Rectal smooth muscle tissue (tissue), 1 donor: ENCODE data around the gene ZBTB47.

ENCODE experiments used
- H3K27ac ChIP-seq: one replicate; pipeline ENCODE4 v1.7.0; 2013; ENCODE audit warnings: low read depth, low read length, inconsistent platforms
- H3K27me3 ChIP-seq: one replicate; pipeline ENCODE4 v1.7.0; 2013; ENCODE audit warnings: low read length; ENCODE audit not compliant: control insufficient read depth, insufficient read depth
- H3K36me3 ChIP-seq: one replicate; pipeline ENCODE4 v1.7.0; 2013; ENCODE audit warnings: low read length; ENCODE audit not compliant: control insufficient read depth, insufficient read depth
- H3K4me1 ChIP-seq: one replicate; pipeline ENCODE4 v1.7.0; 2013; ENCODE audit warnings: low read length; ENCODE audit not compliant: control insufficient read depth, insufficient read depth
- H3K4me3 ChIP-seq: one replicate; pipeline ENCODE4 v1.7.0; 2013; ENCODE audit warnings: low read length
- H3K9ac ChIP-seq: one replicate; pipeline ENCODE4 v1.7.0; 2013; ENCODE audit warnings: low read length

The ZBTB47 gene

DNA sequence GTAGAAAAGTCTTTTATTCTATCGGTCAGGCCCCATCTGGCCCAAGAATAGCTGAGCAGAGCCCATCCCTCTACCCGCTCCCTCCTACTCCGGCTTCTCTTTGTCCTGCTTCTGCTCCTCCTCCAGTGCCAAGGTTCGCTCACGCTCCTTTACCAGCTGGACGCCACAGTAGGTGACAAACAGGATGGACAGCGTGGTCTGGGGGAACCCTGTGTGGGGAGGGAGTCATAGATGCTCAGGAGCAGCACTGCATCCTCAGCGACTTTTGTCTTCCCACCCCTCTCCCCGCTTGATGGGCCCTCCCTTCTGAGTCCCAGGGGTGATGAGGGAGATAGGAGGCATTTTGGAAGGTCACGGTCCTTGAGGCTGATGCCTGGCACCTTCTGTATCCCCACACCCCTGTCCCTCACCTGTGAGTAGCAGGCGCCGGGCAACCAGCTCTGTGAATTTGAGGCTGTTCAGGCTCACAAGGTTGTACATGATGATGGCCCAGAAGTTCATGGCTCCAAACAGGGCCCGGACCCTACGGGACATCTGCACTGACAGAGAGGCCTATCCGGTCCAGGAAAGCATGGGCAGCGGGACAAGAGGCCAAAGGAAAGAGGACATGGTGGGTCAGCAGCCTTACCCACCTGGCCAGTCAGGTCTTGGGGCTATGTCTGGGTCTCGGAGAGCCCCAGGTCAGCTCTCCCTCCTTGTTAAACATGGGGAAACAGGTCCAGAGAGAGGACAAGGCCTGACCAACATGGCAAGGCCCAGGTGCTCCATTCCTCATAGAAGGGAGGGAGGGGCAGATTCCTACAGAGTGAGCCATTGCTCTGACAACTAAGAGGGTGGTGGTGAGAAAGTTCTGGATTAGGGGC is 39.4 kb downstream of the ZBTB47 start:
- Histone ChIP-seq H3K36me3 (no peaks in the 10 kb centered on the region), H3K27me3 (peaks cover 3% of the 10 kb centered on the region), H3K4me3 (no peak overlapping the region), H3K27ac (no peak overlapping the region), H3K4me1 (no peaks in the 10 kb centered on the region), H3K9ac (no peak overlapping the region)

DNA sequence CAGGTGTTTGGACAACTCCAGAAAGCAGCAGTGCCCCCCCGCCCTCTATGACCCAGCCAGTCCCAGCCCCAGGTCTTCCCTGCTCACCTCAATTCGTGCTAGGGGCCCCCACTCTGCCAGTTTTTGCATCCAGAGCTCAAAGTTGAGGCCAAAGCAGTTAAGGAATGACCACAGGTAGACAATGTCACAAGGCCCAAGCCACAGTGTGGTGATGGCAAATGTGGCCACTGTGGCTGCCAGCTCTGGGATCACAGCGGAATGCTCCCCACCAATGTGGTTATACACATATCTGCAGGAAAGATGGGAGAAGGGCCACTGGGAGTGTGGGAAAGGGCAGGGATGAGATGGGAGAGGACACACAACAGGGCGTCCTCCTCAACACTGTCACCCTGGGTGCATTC is 40.0 kb downstream of the ZBTB47 start:
- H3K9ac ChIP-seq, result no peak overlapping the region

DNA sequence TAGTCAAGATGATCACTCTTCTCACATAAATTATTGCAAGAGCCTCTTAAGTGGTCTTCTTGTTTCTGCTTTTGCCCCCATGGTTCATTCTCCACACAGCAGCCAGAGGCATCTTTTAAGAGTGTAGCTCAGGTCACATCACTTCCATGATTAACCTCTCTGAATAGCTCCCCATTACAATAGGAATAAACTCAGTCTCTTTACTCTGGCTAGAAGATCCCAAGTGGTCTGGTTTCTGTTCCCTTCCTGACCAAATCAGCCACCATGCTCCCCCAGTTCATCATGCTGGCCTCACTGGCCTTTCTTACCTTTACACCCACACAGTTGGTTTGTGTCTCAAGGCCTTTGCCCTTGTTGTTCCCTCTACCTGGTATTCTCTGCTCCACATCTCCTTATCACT is 40.9 kb downstream of the ZBTB47 start:
- Histone ChIP-seq H3K4me1 (no peaks in the 10 kb centered on the region), H3K9ac (no peak overlapping the region), H3K27ac (no peak overlapping the region), H3K27me3 (no peaks in the 10 kb centered on the region), H3K36me3 (no peaks in the 10 kb centered on the region), H3K4me3 (no peak overlapping the region)

More for the DNA sequence above, 40.0 kb downstream of the ZBTB47 start:
- H3K27me3 ChIP-seq, result peaks cover 3% of the 10 kb centered on the region
- no peak overlapping the region for H3K4me3 ChIP-seq
- no peaks in the 10 kb centered on the region for H3K4me1 ChIP-seq
- no peaks in the 10 kb centered on the region for H3K36me3 ChIP-seq
- no peak overlapping the region for H3K27ac ChIP-seq

DNA sequence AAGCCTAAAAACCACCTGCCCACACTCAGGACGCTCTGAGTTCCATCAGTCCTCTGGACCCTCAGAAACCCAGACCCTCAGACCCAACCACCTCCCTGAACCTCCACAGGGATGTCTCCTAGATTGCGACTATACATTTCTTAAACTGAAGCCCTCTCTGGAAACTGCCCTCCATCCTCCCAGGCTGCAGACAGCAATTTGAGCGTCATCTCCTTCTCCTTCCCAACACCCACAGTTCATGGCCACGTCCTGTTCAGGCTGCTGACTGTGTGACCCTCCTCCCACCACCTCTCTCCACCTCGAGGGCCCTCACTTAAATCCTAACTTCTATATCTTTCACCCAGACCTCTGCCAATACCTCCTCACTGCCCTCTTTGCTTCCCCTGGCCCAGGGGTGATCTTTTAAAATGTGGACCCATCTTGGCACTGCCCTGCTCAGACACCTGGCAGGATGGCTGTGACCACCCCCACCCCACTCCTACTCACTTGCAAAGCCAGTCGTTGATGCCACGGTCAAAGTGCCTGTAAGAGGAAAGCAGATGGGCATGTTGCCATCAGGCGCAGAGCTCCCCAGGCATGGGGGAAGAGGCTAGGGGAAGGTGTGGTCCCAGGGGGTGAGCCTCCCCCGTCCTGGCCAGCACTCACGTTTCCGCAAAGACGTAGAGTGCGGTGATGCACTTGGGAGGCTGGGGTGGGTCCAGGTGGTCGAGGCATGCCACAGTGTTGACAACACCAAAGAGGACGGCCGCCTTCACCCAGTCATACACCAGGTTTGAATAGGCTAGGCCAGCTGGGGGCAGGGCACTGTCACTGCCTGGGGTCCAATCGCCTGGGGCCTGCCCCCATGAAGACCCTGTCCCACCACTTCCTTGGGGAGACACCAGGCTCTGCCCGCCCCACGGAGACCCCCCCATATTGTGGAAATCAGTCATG is 43.1 kb downstream of the ZBTB47 start:
- Histone ChIP-seq H3K36me3 (no peaks in the 10 kb centered on the region), H3K9ac (no peak overlapping the region), H3K4me1 (no peaks in the 10 kb centered on the region), H3K27me3 (no peaks in the 10 kb centered on the region), H3K4me3 (no peak overlapping the region), H3K27ac (no peak overlapping the region)

DNA sequence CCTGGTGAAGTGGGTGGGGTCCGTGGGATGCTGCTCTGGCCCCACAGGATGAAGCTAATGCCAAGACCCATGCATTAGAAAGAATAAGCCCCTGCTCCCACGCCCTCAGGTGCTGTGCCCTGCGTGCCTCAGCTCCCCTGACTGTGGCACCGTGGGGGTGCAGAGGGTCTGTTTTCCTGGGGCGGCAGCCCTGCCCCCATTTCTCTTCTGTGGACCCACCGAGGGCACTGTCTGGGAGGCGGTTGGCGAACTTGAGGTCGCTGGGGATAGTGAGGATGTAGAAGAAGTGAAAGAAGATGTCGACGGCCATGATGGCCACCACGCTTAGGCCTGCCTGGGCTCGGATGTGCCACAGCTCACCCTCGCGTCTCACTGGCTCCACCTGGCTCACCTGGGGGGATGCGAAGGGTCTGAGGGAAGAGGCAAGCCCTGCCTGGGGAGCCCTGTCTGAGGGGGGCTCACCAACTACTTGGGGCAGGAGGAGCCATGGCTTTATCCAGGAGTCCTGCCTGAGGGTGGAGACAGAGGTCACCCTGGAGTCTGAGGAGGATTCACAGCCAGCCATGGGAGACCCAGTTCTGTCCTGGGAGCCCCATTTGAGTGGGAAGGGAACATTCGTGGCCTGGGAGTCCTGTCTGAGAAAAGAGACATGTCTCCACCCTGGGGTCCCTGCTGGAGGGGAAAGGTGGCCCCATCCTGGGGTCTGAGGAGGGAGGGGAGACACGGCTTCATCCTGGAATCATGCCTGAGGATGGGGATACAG is 44.0 kb downstream of the ZBTB47 start:
- no peaks in the 10 kb centered on the region for H3K27me3 ChIP-seq

DNA sequence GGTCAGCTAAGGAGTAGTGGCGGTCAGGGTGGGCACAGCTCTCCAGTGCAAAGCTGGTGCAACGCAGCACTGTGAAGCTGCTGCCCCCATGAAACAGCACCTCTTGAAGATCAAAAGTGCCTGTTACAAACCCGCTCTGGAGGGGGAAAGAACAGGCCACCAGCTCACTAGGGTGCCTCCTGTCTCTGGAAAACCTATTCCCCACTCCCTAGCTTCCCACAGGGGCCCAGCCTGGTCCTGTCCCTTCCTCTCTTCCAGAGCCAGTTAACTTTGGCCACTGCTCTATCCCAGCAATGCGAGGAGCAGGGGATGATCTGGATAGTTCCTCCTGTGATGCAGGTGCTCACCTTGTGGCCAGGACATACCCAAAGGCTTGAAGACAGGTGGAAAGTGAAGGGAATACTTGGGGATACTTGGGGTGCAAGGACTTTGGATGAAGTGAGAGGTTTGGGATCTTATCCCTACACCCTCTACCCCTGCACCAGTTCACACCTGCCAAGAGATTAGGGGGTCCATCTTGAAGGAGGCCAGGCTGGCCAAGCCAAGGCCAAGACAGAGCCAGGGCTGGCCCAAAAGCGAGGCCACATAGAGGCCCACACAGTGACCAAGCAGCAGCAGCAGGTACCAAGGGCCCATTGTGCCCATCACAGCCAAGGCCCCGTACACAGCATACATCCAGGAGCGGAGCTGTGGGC is 44.9 kb downstream of the ZBTB47 start:
- Histone ChIP-seq H3K27me3 (no peaks in the 10 kb centered on the region), H3K4me1 (no peaks in the 10 kb centered on the region), H3K36me3 (no peaks in the 10 kb centered on the region), H3K27ac (no peak overlapping the region), H3K9ac (no peak overlapping the region), H3K4me3 (no peak overlapping the region)

More for the DNA sequence above, 44.0 kb downstream of the ZBTB47 start:
- Histone ChIP-seq H3K36me3 (no peaks in the 10 kb centered on the region), H3K4me1 (no peaks in the 10 kb centered on the region), H3K4me3 (no peak overlapping the region), H3K27ac (no peak overlapping the region), H3K9ac (no peak overlapping the region)

DNA sequence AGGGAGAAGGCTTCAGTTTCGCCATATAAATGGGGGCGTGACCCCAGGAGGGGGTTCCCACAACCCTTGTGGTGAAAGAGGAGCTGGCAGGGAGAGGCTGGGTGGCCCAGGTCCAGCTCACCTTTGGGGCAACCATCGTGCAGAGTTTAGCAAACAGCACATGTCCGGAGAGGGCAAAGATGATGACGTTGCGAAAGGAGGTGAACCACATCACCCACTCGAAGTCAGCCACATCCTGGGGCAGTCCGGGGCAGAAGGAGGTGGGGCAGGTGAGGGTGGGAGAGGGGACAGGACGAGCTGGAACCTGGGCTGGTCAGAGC is 45.4 kb downstream of the ZBTB47 start:
- H3K27me3 ChIP-seq, result no peaks in the 10 kb centered on the region
- H3K9ac ChIP-seq, result no peak overlapping the region
- H3K36me3 ChIP-seq, result no peaks in the 10 kb centered on the region
- H3K27ac ChIP-seq, result no peak overlapping the region
- no peak overlapping the region for H3K4me3 ChIP-seq
- H3K4me1 ChIP-seq, result no peaks in the 10 kb centered on the region

DNA sequence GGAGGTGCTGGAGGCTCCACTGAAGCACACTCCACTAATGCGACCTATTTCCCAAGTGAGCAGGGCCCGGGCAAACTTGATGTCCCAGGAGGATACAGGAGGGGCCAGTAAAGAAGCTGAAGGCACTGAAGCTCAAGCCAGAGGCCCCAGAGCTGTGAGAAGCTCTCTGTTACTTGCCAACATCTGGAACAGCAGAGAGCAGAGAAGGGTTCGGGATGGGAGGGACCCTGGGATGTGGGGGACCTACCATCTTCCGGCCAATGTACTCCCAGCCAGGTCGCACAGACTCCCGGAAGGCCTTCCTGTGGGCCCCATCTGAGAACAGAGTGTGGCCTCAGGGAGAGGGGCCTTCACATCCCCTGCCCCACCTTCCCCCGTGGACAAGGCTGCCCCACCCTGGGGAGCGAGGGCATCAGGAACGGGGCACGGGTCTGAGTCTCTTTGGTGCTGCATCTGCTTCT is 46.0 kb downstream of the ZBTB47 start:
- Histone ChIP-seq H3K36me3 (no peaks in the 10 kb centered on the region), H3K27me3 (no peaks in the 10 kb centered on the region), H3K4me1 (no peaks in the 10 kb centered on the region), H3K4me3 (no peak overlapping the region), H3K27ac (no peak overlapping the region), H3K9ac (no peak overlapping the region)

DNA sequence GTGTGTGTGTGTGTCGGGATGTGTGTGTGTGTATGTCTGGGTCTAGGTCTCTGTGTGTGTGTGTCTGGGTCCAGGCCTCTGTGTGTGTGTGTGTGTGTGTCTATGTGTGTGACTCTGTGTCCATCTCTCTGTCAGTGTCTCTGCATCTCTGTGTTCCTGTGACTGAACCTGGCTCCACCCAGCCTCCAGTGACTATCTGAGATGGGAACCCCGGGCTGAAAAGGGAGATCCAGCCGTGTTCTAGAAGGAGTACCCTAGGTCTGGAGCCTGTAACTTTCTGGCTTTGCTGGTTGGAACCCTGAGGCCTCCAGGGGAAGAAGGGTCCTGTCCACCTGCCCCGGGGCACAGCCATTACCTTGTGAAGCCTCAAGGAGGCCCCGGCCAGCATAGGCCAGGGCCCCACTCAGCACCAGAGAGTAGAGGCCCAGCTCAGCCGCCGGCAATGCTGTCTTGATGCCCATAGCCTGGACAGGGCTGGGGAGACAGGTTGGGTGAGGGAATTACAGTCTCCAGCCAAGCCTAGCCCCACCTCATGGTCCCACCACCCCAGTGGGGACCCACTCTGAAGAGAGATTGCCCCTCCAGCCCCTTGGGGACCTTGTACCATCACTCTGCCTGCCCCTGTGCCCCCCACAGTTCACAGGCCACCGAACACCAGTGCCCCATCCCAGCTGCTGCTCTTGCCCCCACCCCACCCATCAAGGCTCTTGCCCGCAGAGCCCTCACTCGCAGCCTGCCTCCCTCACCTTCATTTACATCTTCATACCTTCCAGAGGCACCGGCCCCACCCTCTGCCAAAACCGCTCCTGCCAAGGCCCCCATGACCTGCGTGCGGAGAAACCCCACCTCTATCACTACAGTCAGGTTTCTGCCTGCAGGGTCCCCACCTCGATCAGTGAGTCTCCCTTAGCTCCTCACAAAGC is 47.1 kb downstream of the ZBTB47 start:
- no peak overlapping the region for H3K4me3 ChIP-seq
- no peak overlapping the region for H3K9ac ChIP-seq
- no peaks in the 10 kb centered on the region for H3K36me3 ChIP-seq
- H3K27me3 ChIP-seq, result no peaks in the 10 kb centered on the region
- no peak overlapping the region for H3K27ac ChIP-seq
- no peaks in the 10 kb centered on the region for H3K4me1 ChIP-seq

DNA sequence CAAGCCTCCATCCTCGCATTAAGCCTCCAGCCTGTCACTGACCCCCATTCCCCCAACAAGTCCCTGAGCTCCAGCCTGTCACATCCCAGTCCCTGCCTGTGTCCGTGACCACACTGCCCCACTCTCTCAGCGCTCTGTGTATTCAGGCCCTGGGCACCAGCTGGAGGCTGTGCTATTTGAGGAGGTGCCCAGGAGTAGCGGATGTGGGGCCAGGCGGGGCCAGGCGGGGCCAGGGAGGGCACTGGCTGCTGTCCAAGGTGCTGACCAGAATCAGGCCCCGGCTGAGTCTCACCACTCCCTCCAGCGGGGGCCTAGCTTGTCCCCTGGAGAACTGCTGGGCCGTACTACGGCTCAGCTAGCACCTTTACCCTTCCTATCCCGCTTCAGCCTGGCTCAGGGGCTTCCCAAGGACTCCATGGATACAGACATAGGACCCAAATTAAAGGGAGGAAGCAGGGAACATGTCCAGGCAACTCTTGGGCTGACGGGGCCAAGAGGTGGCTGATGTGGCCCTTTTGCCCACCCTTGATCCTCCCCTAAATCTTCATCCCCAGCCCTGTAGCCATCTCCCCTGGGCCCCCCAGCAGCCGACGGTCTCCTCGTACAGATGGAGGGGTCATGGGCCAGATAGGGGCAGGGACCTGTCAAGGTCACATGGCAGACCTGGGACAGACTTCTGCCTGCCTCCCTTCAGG is 48.0 kb downstream of the ZBTB47 start:
- H3K9ac ChIP-seq, result no peak overlapping the region
- no peaks in the 10 kb centered on the region for H3K36me3 ChIP-seq
- no peak overlapping the region for H3K27ac ChIP-seq
- no peak overlapping the region for H3K4me3 ChIP-seq
- H3K4me1 ChIP-seq, result no peaks in the 10 kb centered on the region
- H3K27me3 ChIP-seq, result no peaks in the 10 kb centered on the region
